Mucosa of gallbladder (tissue), 1 donor: ENCODE measurements around the gene KNSTRN. TPM values are rescaled to one million over a fixed set of nuclear protein-coding genes. Genes with fewer than 3 reads are reported as not detected.
A peak's percentile ranks its signal among the peaks of the same experiment; 100 is the strongest.

Experiments
- DNase-seq: peaks from one replicate; pipeline ENCODE4 v3.0.0-alpha.2; 2020; ENCODE audit warnings: low spot score
- total RNA-seq: library from RNA; stranded (reverse); gene quantifications from one replicate; pipeline ENCODE4 v1.2.1, GENCODE V29; 2021
- donor health status: DM: no; HTN: no; CAD: no.

Gene KNSTRN, protein sequence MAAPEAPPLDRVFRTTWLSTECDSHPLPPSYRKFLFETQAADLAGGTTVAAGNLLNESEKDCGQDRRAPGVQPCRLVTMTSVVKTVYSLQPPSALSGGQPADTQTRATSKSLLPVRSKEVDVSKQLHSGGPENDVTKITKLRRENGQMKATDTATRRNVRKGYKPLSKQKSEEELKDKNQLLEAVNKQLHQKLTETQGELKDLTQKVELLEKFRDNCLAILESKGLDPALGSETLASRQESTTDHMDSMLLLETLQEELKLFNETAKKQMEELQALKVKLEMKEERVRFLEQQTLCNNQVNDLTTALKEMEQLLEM
- 12.2 TPM for total RNA-seq

DNA sequence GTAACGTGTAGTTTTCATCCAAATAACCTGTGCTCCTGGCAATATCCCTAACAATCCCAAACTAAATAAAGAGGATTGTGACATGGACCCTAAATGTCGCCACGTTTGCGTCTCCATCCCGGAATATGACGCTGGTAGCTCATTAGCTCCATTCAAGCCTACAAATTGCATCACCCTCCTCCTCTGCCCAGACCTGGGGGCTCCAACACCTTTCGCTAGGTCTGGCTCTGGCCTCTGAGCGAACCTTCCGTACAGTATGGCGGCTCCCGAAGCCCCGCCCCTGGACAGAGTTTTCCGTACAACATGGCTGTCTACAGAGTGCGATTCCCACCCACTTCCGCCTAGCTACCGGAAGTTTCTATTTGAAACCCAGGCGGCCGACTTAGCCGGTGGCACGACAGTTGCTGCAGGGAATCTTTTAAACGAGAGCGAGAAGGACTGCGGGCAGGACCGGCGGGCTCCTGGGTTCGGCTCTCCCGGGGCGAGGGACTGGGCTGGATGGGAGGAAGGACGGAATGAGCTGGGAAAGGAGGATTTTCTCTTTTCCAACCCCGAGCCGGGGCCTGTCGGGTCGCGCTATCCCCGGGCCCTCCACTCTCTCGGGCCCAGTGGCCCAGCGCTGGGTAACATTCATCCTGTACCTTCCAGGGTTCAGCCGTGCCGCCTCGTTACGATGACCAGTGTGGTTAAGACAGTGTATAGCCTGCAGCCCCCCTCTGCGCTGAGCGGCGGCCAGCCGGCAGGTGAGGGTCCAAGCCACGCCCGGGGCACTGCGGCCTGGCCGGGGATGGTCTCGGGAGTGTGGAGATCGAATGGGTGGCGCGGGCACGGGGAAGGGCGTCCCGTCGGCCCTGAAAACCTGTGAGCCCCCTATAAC lies at the start of gene KNSTRN:
KNSTRN (plus strand) TSS at position 142 of the 877 bp plus-strand sequence; CDS start at position 257, 115 bp downstream.
- DNase-seq: peak; percentile 93

- peak; percentile 67 for DNase-seq
These were observed 48.5 kb upstream of the KNSTRN start for GRCh38 chr15:40333922-40334492.

- DNase-seq: no peak
These were observed 48.0 kb upstream of the KNSTRN start for GRCh38 chr15:40334541-40334940.

DNA sequence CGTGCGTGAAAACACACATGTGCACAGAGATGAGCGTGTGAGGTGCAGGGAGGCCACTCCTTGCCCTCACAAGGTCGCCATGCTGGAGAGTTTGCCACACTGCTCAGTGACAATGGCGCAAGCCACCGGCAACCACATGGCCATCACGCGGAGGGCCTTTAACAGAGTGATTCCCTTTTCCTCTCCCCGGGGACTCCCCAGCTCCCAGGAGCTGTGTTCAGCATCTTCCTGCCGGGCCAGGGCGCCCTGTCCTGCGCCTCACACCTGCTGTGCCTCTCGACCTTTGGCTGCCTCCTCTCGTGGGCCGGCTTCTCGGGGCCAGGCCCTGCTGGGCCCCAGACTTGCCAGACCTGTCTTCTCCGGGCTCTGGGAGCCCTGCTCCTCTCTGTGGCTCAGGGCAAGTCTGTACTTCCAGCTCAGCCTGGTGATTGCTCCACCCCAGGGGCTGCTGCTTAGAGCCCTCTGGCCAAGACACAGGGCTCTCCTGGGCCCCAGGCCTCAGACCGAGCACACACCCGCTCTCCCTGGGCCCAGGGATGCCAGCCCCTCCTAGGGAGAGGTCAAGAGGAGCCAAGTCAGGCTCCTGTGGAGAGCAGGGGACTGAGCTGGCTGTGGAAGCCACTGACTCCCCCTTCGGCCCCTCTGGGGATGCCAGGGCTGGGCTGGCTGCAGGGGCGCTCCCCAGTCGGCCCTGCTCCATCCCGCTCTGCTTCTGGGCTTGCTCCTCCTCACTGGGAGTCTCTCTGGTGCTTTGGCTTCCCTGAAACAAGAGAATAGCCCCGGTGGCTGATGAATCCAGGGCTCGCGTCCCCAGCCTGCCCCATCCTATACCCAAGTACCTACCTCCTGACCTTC lies 47.4 kb upstream of the KNSTRN start:
- no peak for DNase-seq

DNA sequence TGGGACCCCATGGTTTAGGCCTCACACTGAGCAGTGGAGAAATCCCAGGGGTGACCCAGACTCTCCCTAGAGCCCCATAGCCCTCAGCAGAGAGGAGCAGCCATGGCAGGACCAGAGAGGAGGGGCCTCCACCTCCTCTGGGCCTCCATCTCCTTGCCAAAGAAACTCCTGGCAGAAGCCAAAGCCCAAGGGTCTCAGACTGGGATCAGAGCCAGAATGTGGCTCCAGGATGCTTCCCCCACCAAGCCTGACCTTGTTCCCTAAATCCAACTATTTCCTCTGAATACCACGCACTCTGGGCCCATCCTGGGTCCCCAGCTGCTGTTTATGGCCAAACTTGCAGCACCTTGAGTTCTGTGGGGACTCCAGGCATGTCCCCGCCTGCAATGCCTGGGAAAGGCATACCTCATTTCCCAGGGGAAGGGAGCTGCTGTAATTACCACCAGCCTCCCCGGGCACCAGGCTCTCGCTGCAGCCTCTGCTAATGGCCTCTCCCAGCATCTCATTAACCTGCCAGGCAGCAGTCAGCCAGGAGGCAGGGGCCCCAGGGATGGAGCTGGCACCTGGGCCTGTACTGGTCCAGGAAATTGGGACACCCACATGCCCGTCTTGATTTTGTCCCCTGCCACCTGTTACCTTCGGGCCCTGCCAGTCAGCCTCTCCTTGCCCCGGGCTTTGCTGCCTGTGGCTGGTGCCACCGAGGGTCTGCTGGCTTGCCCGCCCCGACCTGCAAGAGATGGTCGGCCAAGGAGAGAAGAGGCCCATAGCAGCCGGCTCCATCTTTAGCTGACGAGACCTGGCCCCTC lies 46.4 kb upstream of the KNSTRN start:
- no peak for DNase-seq

GRCh38 chr15:40336744-40337122 lies 45.8 kb upstream of the KNSTRN start:
- DNase-seq: no peak

GRCh38 chr15:40337597-40337996 lies 44.9 kb upstream of the KNSTRN start:
- no peak for DNase-seq

GRCh38 chr15:40338041-40338657 lies 44.4 kb upstream of the KNSTRN start:
- DNase-seq: peak; percentile 66

DNA sequence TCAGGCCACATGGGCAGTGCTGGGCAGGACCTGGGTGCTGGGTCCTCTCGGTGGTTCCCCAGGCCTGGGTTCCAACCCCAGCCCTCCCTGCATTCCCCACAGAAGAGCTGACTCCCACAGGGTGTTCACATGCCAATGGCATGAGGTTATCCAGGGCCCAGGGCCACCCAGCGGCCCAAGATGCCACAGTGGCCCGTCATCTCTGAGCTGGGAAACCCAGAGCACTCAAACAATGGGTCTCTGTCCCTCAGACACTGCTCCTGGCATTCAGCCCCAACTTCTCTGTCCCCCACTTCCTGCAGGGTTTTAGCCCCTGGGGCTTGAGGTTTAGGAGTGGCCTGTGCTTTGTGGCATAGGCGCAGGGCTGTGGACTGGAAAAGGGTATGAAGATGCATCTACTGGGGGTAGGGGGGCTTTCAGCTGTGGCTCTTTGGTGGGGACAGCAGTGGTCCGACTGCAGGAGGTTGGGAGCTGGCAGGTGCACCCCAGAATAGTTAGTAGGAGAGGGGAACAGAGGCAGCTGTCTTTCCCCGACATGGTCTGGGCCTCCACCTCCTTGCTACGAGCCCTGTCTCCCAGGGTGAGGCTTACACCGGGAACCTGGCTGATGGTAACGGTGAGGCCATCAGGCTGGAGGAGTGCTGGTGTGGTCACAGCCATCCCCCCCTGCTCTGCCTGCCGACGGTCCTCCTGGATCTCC lies 43.5 kb upstream of the KNSTRN start:
- DNase-seq: peak; percentile 73

GRCh38 chr15:40339621-40339945 lies 42.9 kb upstream of the KNSTRN start:
- DNase-seq: no peak

GRCh38 chr15:40340038-40340739 lies 42.3 kb upstream of the KNSTRN start:
- DNase-seq: peak; percentile 61

- DNase-seq: peak; percentile 93
These were observed 41.7 kb upstream of the KNSTRN start, which contains the start of gene CCDC9B for GRCh38 chr15:40340740-40341400. CCDC9B (minus strand) TSS chr15:40340939; CDS start chr15:40340819, 120 bp downstream.

DNA sequence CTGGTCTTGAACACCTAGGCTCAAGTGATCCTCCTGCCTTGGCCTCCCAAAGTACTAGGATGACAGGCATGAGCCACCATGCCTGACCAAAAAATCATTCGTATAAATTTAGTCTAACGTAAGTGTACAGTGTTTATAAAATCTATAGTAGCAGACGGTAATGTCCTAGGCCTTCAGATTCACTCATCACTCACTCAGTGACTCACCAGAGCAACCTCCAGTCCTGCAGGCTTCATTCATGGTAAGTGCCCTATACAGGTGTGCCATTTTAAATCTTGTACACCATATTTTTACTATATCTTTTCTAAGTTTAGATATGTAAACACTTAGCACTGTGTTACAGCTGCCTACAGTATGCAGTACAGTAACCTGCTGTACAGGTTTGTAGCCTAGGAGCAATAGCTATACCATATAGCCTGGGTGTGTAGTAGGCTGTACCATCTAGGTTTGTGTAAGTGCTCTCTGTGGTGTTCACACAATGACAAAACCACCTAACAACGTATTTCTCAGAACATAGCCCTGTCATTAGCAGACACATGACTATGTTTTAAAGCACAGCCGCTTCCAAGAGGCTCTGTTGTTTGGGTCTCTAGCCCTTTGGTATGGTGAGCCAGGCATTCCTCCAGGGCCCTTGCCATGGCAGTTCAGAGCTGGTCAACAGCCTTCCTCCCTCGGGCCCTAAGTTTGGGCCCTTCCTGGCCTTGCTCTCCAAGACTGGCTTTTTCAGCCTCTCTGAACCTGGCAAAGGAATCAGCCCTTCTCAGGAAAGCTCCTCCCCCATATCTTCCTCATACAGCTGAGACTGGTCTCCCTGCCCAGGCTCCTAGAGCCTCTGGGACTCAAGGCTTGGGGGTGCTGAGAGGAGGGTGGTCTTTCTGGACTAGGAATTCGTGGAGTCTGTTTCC lies 39.9 kb upstream of the KNSTRN start:
- DNase-seq: no peak

DNA sequence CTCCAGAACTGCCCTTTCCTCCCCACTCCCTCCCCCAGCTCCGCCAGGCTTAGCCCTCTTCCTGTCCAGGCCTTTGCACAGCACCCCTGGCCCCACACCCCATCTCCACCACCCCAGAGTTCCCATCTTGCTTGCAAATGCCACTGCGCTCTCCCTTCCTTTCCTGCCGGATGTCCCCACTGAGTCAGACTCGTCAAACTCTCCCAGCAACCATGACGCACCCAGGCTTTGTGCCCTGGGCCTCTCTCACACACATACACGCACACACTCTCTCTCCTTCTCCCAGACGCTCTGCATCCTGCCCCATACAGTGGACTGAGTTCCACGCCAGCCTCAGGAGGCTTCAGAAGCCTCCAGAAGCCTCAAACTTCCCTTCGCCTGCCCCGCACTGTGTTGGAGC lies 39.0 kb upstream of the KNSTRN start:
- DNase-seq: no peak

DNA sequence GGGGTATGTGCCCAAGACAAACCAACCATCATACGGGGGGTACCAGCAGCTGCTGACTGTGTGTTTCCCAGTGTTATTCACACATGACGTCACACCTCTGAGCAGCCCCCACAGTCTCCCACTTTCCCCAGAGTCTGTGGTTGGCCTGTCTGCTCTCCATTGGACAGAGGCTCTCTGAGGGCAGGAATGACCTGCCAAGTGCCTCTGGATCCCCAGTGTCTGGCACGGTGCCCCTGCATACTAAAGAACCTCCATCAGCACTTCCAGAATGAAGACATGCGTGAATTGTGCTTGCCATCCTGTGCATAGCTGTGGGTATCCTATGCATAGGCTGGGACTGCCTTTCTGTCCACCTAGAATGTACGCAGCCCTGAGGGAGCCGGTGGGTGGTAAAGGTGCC lies 38.3 kb upstream of the KNSTRN start:
- no peak for DNase-seq

DNA sequence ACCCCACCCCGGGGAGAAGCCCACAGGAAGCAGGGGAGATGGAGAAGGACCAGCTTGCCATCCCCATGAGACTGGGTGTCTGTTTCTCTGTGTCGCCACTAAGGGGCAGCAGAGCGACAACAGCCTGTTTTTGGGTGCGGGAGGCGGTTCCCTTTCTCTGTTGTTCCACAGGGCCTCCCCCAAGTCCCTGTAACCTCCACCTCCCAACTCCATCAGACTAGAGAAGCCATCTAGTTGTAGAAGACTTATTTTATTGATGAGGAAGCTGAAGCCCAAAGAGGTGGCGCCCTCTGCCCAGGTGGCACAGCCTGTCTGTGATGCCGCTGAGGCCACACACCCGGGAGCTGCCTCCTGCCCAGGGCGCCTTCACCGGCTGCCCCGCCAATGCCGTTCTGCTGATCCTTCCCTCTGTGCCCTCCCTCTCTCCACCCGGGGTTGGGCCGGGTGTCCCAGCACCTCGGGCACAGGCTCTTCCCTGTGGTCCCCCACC lies 37.8 kb upstream of the KNSTRN start:
- DNase-seq: no peak

GRCh38 chr15:40345225-40345866 lies 37.2 kb upstream of the KNSTRN start:
- no peak for DNase-seq
